ENCODE data around the gene PTBP3.

- TF ChIP-seq EZH2 (IDR thresholded peaks at IDR 0.05; ENCODE audit: insufficient read depth, poor library complexity, severe bottlenecking) (no peak), EZH2phosphoT487 (IDR thresholded peaks at IDR 0.05; ENCODE audit: insufficient read depth, low read depth) (no peak)
Observed at GRCh38 chr9:112332674-112332976, 794 bp downstream of the PTBP3 start.
